Stimulated activated CD4-positive, alpha-beta T cell treated with anti-CD3 and anti-CD28 coated beads, Interleukin-4, amount 100 ng/mL, for 48 hours (primary cell): ENCODE measurements around the gene CCDC112.

Experiments
- DNase-seq, 2 donors: peaks; one replicate each; pipeline ENCODE4 v3.0.0-alpha.2; 2020; ENCODE audit warnings: low read depth in 2 of 2

CCDC112 gene

DNA sequence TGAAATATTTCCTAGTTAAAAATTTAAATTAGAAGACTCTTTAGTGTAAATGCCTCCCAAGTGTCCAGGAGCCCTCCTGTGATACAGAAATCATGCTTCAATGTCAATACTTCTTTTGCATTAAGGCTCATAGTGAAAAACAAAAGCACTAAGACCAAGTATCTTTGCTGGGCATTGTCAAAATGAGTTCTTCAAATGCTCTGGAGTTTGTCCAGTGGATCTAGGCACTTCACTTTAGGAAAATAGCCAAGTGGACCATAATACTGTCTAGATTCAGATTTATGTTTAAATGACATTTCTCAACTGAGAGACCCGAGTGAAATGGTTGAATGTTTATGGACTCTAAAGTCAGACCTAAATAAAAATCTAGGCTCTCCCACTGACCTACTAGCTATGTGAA lies 21.3 kb upstream of the CCDC112 start:
- no peak for DNase-seq

GRCh38 chr5:115317320-115317719 lies 20.9 kb upstream of the CCDC112 start:
- no peak for DNase-seq

GRCh38 chr5:115313632-115314031 lies 17.2 kb upstream of the CCDC112 start:
- DNase-seq: no peak

- DNase-seq: no peak
These were observed 16.6 kb upstream of the CCDC112 start for GRCh38 chr5:115313052-115313451.

DNA sequence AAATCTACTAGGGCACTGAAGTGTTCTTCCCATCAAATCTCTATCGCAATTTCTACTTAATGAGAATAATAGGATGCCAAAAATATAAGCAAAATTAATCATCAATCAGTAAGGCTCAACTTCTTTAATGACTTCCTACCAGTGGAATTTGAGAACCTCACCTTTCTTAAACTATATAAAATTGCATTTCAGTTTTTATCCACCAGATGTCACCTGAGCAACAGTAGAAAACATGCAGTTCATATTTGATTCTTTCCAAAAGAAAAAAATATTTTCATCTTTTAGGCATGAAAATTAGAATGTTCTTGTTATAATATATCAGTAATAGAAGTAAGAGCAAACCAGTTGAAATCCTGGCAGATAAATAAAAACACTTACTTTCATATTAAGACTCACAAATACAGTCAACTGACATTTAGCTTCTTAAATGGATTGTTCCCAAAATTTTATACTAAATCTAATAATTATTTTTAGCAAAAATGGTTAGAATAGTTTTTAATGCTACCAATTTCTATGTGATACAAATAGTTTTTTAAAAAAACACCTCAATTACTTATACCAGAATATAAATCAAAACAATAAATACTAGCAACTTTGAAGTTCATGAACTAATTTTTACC lies 13.4 kb upstream of the CCDC112 start:
- no peak for DNase-seq

DNA sequence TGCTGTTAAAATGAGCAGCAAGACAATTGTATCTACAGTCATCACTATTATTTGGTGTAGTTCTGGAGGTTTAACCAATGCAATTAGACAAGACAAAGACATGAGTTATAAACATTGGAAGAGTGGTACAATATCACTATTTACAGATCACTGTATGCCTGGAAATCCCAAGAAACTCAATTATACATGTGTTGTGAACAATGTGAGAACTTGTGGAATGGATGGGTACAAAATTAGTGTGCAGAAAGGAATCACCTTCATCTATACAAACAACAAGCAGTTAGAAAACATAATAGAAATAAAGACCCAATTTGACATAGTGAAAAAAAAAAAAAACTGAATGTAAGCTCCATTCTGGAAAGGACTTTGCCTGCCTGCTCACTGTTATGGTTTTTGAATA lies 12.4 kb upstream of the CCDC112 start:
- no peak for DNase-seq

GRCh38 chr5:115306011-115306536 lies 9.6 kb upstream of the CCDC112 start:
- no peak for DNase-seq

DNA sequence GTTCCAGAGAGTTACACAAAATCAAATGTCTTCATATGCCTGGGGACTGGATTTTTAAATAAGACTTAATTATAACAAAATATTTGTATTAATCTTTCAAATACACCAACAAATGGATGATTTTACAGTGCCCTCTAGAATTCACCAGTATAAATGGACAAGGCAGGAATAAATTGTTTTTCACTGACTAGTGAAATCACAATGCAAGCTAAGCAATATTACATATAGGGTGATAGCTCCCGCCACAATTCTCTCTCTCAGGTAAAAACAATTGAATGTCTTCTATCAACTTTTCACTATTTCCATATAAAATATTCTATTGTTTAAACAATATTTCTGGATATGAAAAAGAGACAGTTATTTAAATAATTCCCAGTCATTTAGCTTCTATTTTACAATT lies 8.0 kb upstream of the CCDC112 start:
- no peak for DNase-seq

DNA sequence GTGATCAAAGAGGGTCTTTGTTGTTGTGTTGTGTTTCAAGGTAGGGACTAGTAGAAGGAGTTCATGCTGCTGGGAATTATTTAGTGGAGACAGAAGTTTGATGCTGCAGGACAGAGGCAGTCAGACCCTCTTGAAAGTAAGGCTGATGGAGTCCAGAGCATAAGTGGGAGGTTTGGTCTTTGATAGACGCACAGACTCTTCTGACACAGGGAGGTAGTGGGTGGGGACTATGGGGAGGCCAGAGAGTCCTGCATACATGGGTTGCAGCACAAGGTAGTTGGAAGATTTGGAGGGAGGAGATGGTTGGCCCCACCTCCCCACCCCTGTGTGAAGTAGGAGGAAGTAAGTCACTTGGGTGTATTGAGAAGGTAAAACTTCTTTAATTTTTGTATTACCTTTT lies 2.4 kb upstream of the CCDC112 start:
- no peak for DNase-seq

DNA sequence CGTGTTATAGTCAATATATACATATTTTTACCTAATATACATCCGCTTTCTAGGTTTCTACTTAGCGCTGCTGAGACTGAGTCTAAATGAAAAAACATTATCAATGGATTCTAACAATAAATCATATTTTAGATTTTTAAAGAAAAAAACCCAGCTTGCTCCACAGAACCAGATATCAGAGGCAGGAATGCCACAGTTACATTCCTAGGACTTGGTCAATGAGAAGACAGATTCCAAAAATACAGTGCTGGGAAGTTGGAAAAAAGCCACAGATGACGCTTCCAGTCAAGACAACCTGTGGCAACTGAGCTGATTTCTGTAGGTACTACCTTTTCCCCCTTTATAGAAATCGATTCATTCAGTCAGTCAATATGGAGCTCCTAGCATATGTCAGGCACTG lies 577 bp upstream of the CCDC112 start:
- DNase-seq: no peak

- DNase-seq: no peak
These were observed 704 bp downstream of the CCDC112 start for GRCh38 chr5:115295777-115296123.

DNA sequence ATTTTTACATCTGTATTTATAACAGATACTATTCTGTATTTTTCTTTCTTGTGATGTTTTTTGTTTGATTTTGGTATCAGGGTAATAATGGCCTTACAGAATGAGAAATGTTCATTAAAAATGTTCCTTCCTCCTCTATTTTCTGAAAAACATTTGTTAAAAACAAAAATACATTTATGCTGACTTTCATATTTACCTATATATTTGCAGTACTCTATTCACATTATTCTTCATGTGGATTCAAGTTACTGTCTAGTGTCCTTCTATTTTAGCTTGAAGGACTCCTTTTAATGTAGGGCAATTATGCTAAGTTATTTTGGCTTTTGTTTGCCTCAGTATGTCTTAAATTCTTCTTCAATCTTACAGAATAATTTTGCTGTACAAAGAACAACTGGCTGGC lies 5.1 kb downstream of the CCDC112 start:
- DNase-seq: no peak

DNA sequence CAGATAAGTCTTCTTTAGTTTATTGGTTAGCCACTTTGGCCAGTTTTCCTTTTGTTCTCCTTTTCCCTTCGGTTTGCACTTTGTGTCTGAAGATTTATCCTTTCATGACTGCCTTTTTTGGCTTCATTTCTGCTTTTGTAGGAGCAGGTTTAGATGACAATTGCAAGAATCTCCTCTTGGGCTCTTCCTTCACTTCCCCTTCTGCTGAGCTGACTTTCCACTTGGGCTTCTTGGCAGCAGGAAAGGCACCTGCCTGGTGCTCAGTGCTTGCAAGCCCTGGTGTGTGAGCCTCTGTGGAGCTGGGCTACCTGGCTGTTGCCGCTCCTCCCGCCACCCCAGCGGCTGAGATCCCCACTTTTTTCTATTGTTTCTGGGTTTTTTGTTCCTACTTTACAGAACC lies 7.3 kb downstream of the CCDC112 start:
- DNase-seq: no peak

GRCh38 chr5:115284021-115284420 lies 12.4 kb downstream of the CCDC112 start:
- DNase-seq: no peak

GRCh38 chr5:115282131-115282530 lies 14.3 kb downstream of the CCDC112 start:
- DNase-seq: no peak

- DNase-seq: no peak
These were observed 21.9 kb downstream of the CCDC112 start for GRCh38 chr5:115274584-115274983.

GRCh38 chr5:115272297-115272958 lies 24.0 kb downstream of the CCDC112 start:
- DNase-seq: no peak

DNA sequence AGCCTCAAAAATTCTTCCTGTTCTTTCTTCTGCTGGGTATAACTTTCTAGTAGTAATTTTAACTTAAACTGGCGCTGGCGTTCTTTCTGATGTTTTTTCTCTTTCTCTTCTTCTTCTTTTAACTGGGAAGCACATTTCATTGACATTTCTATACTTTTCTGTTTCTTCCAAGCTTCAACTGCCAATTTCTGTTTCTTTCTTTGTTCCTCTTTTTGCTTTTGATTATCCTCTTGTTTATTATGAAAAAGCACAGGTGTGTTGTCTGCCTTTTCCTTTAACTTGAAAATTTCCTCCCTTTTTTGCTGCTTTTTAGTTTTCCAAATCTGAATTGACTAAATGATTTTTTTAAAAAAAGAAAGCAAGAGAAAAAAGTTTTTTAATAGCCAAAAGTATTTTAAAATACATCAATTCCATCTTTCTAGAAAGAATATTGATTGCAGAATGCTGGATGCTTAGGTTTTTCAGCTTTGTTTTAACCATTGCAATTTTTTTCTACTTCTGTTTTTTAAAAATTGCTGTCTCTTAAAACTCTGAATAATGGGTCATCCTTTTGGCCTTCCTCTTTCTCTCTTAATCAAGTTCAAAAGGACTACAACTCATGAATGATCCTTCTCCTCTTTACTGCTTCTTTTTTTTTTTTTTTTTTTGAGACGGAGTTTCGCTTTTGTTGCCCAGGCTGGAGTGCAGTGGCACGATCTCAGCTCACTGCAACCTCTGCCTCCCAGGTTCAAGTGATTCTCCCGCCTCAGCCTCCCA lies 25.0 kb downstream of the CCDC112 start:
- DNase-seq: no peak

DNA sequence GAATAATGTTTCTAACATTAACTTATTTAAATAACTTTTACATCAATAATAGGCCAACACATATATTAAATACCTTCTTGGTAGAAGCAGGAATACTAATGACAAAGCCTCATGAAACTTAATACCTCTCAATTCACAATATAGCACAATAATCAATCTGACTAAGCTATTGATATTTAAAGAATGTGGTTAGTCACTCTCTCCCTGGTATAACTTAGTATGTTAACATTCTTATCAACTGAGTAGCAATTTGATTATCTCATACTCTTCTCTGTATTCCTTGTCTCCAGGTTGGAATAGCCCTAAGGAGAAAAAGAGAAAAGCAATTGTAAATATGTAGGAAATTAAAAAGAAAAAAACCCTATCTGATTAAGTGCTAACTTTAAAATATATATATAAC lies 28.8 kb downstream of the CCDC112 start:
- no peak for DNase-seq

- no peak for DNase-seq
These were observed 31.2 kb downstream of the CCDC112 start for GRCh38 chr5:115265220-115265619.

- DNase-seq: no peak
These were observed 31.7 kb downstream of the CCDC112 start for GRCh38 chr5:115264786-115265185.

DNA sequence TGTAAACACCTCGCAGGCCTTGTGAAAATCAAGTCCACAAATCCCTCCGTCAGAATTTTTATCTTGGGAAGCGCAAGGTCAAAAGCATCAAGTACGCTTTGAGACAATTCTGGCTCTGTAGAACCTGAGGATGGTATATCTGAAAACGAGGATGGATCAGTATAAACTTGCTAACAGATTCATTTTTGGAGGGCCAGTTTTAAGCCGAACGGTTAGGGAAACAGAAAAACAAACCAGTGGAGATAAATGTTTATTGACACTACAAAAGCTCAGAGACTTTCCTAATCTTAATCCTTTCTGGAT lies 33.4 kb downstream of the CCDC112 start:
- no peak for DNase-seq
